ENCODE measurements around the gene CBX7.

Gene CBX7

GRCh38 chr22:39150848-39151215, 1.6 kb downstream of the CBX7 start:
- H3K9me3 ChIP-seq (ENCODE audit: control insufficient read depth, low read depth, low read length) = no peaks in the 10 kb centered on the region
- peaks cover 8% of the 10 kb centered on the region for H3K4me1 ChIP-seq (ENCODE audit: control insufficient read depth, low read depth, low read length)
- H3K4me3 ChIP-seq (ENCODE audit: low read length) = no peak overlapping the region
- H3K36me3 ChIP-seq (ENCODE audit: control insufficient read depth, low read depth, low read length) = no peaks in the 10 kb centered on the region
- no peak overlapping the region for H3K27ac ChIP-seq (ENCODE audit: low read length)
- H3K9ac ChIP-seq (ENCODE audit: low read length) = no peak overlapping the region
- H3K27me3 ChIP-seq (ENCODE audit: control insufficient read depth, insufficient read depth, low read length) = peaks cover 28% of the 10 kb centered on the region

GRCh38 chr22:39149915-39150847, 2.3 kb downstream of the CBX7 start:
- Histone ChIP-seq H3K9ac (ENCODE audit: low read length) (no peak overlapping the region), H3K27ac (ENCODE audit: low read length) (no peak overlapping the region), H3K4me3 (ENCODE audit: low read length) (no peak overlapping the region), H3K36me3 (ENCODE audit: control insufficient read depth, low read depth, low read length) (no peaks in the 10 kb centered on the region), H3K27me3 (ENCODE audit: control insufficient read depth, insufficient read depth, low read length) (peaks cover 24% of the 10 kb centered on the region), H3K9me3 (ENCODE audit: control insufficient read depth, low read depth, low read length) (no peaks in the 10 kb centered on the region), H3K4me1 (ENCODE audit: control insufficient read depth, low read depth, low read length) (peaks cover 8% of the 10 kb centered on the region)

- no peaks in the 10 kb centered on the region for H3K9me3 ChIP-seq (ENCODE audit: control insufficient read depth, low read depth, low read length)
- no peaks in the 10 kb centered on the region for H3K36me3 ChIP-seq (ENCODE audit: control insufficient read depth, low read depth, low read length)
- peaks cover 21% of the 10 kb centered on the region for H3K27me3 ChIP-seq (ENCODE audit: control insufficient read depth, insufficient read depth, low read length)
- no peak overlapping the region for H3K27ac ChIP-seq (ENCODE audit: low read length)
- H3K9ac ChIP-seq (ENCODE audit: low read length) = no peak overlapping the region
- peaks cover 15% of the 10 kb centered on the region for H3K4me1 ChIP-seq (ENCODE audit: control insufficient read depth, low read depth, low read length)
- no peak overlapping the region for H3K4me3 ChIP-seq (ENCODE audit: low read length)
These were observed 3.5 kb downstream of the CBX7 start for GRCh38 chr22:39148727-39149535.

DNA sequence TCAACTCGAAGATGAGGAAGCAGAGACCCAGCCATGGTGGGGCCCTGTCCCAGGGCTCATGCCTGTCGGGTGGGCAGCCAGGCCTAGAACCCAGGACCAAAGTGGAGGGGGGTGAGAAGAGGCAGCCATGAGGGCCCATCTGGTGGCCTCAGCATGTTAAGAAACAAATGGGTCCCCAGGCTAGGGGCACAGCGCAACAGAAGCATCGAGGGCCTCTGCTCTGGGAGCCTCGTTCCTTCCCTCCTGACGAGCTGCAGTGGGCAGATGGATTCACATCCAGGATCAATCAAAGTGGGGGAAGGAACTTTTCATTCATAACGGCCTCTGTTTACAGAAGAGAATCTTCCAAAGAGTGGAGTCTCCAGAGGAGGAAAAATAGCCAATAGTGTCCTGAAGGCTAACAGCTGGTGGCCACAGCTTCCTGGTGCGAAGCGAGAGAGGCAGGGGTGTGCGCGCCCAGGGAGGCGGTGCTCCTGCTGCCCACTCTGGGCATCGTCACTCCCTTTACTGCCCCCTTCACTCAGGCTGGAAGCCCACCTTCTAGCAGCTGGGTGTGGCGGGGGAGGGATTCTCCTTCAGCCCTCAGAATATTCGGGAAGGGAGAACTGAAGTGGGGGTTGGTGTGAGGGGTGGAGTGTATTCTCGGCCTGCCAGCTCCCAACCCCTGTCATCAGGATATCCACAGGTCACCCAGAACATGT, 4.3 kb downstream of the CBX7 start:
- no peaks in the 10 kb centered on the region for H3K36me3 ChIP-seq (ENCODE audit: control insufficient read depth, low read depth, low read length)
- H3K4me1 ChIP-seq (ENCODE audit: control insufficient read depth, low read depth, low read length) = peaks cover 19% of the 10 kb centered on the region
- no peak overlapping the region for H3K4me3 ChIP-seq (ENCODE audit: low read length)
- H3K9ac ChIP-seq (ENCODE audit: low read length) = no peak overlapping the region
- no peak overlapping the region for H3K27ac ChIP-seq (ENCODE audit: low read length)
- H3K9me3 ChIP-seq (ENCODE audit: control insufficient read depth, low read depth, low read length) = no peaks in the 10 kb centered on the region
- H3K27me3 ChIP-seq (ENCODE audit: control insufficient read depth, insufficient read depth, low read length) = peaks cover 19% of the 10 kb centered on the region

DNA sequence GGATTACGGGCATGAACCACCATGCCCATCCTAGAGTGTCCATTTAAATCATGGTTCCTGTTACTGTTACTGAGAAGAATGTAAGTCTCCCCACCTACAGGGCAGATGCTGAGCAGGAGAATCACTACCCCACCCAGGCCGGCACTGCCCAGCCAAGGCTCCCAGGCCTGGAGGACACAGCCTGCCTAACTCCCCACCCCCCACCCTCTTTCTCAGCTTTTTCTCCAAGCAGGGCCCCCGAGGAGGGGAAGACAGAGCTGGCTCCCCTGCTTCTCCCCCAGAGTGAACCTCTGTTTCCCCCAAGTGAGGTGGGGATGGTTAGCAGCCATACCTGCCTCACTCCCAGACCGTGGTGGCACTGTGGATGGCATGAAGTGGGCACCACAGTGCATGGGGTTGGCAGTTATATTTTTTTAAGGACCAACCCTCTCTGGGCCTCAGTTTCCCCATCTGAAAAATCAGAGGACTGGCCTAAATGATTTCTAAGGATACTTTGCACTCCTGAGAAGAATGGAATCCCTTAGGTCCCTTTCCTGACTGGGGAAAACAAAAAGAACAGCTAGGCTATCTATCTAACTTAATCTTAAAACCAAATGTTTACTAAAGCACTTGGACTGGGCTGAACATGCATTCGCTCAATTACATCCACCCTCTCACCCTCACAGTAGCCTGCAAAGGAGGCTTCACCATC, 5.0 kb downstream of the CBX7 start:
- Histone ChIP-seq H3K9me3 (ENCODE audit: control insufficient read depth, low read depth, low read length) (no peaks in the 10 kb centered on the region), H3K27ac (ENCODE audit: low read length) (no peak overlapping the region), H3K9ac (ENCODE audit: low read length) (no peak overlapping the region)

DNA sequence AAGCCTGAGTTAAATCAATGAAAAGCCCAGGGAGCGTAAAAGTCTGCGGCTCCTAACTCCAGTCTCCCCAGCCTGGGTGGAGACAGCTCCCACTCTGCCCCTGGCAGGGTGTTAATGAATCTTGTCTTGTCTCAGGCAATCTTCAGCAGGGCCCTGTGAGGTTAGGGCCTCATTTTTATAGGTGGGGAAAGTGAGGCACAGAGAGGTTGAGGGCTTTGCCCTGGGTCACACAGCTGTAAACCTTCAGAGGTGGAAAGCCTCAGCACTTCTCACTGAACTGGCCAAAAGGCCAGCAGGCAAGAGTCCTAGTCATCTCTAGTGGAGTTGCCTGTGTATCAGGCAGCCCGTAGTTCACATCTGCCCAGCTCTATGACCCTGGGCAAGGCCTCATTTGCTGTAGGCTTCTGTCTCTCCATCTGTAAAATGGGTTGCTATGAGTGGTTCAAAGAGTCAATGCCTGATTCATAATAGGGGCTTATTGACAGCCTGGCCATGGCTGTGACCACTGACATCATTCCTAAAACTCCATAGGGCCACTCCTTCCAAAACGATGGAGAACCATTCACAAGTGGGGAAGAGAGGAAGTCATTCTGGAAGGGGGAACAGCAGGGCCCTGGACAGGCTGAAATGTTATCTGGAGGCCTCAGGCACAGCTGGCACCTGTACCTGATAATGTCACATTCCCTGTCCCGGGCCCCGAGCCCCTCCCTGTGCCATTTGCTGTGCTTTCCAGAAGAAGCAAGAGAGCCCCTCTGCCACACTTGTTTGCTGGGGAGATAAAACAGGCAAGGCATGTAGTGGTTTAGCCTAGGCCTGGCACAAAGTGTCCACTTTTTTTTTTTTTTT, 6.0 kb downstream of the CBX7 start:
- H3K4me3 ChIP-seq (ENCODE audit: low read length) = peak overlapping the region; percentile 37
- H3K9ac ChIP-seq (ENCODE audit: low read length) = no peak overlapping the region
- H3K36me3 ChIP-seq (ENCODE audit: control insufficient read depth, low read depth, low read length) = no peaks in the 10 kb centered on the region
- peaks cover 15% of the 10 kb centered on the region for H3K27me3 ChIP-seq (ENCODE audit: control insufficient read depth, insufficient read depth, low read length)
- H3K27ac ChIP-seq (ENCODE audit: low read length) = no peak overlapping the region
- H3K4me1 ChIP-seq (ENCODE audit: control insufficient read depth, low read depth, low read length) = peaks cover 19% of the 10 kb centered on the region
- no peaks in the 10 kb centered on the region for H3K9me3 ChIP-seq (ENCODE audit: control insufficient read depth, low read depth, low read length)

More for the DNA sequence above, 5.0 kb downstream of the CBX7 start:
- no peak overlapping the region for H3K4me3 ChIP-seq (ENCODE audit: low read length)
- peaks cover 15% of the 10 kb centered on the region for H3K27me3 ChIP-seq (ENCODE audit: control insufficient read depth, insufficient read depth, low read length)
- no peaks in the 10 kb centered on the region for H3K36me3 ChIP-seq (ENCODE audit: control insufficient read depth, low read depth, low read length)
- H3K4me1 ChIP-seq (ENCODE audit: control insufficient read depth, low read depth, low read length) = peaks cover 19% of the 10 kb centered on the region

DNA sequence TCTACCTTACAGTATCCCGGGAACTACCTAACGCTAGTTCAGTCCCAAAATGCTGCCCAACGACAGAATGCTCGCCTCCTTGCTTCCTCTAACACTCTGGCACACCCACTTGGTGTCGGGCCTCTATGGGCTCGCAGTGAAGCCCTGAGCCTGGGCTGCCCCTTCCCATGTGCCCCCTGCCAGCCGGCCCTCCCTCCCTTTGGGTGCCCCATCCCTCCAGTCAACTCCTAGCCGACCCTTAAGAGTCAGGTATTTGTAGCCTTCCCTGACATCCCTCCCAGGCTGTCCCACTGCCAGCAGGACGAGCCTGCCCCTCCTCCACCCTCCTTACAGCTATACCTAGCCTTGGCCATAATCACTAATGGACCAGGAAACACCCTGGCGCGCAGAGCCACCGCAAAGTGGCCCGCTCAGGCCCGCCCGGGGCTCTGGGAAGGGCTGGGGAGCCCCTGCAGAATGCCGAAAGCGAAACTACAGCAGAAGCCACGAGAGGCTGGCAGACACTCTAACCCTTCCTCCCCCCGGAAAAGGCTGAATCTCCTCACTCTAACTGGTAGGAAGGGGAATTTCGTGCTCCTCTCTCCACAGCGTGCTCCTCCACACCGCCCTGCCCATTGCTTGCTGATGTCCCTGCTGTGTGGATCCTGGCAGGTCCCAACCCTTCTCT, 8.2 kb downstream of the CBX7 start:
- H3K4me1 ChIP-seq (ENCODE audit: control insufficient read depth, low read depth, low read length) = peaks cover 19% of the 10 kb centered on the region
- no peaks in the 10 kb centered on the region for H3K9me3 ChIP-seq (ENCODE audit: control insufficient read depth, low read depth, low read length)
- no peaks in the 10 kb centered on the region for H3K36me3 ChIP-seq (ENCODE audit: control insufficient read depth, low read depth, low read length)
- H3K4me3 ChIP-seq (ENCODE audit: low read length) = peak overlapping the region; percentile 84
- H3K27me3 ChIP-seq (ENCODE audit: control insufficient read depth, insufficient read depth, low read length) = peaks cover 15% of the 10 kb centered on the region
- H3K27ac ChIP-seq (ENCODE audit: low read length) = no peak overlapping the region
- no peak overlapping the region for H3K9ac ChIP-seq (ENCODE audit: low read length)

DNA sequence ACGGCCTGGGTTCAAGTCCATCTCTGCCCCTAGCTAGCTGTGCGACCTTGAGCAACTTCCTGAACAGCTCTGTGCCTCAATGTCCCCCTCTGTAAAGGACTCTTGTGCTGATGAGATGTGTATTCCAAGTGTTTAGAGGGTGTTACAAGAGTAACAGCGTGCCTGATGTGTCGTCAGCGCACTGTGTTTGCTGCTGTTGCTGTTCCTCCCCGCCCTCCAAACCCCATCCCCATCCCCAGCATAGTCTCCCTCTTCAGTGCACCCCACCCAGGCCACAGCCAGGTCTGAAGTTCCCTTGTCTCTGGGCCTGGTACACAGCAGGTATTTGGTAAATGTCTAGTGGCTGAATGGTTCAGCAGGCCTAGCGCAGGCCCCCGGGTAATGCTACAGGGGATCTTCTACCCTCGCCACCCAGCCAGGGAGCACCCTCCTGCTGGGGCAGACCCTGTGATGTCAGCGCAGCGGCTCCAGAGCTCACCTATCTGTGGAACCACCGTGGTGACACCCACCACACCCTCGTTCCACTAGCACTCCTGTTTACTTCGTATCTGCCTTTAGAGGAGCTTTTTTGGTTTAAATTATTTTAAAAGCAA, 10.3 kb downstream of the CBX7 start:
- H3K9ac ChIP-seq (ENCODE audit: low read length) = no peak overlapping the region
- H3K9me3 ChIP-seq (ENCODE audit: control insufficient read depth, low read depth, low read length) = no peaks in the 10 kb centered on the region
- peaks cover 15% of the 10 kb centered on the region for H3K27me3 ChIP-seq (ENCODE audit: control insufficient read depth, insufficient read depth, low read length)
- no peak overlapping the region for H3K27ac ChIP-seq (ENCODE audit: low read length)
- H3K4me3 ChIP-seq (ENCODE audit: low read length) = no peak overlapping the region
- no peaks in the 10 kb centered on the region for H3K36me3 ChIP-seq (ENCODE audit: control insufficient read depth, low read depth, low read length)
- H3K4me1 ChIP-seq (ENCODE audit: control insufficient read depth, low read depth, low read length) = peaks cover 10% of the 10 kb centered on the region

GRCh38 chr22:39139933-39140332, 12.5 kb downstream of the CBX7 start:
- no peaks in the 10 kb centered on the region for H3K9me3 ChIP-seq (ENCODE audit: control insufficient read depth, low read depth, low read length)
- H3K4me1 ChIP-seq (ENCODE audit: control insufficient read depth, low read depth, low read length) = peaks cover 10% of the 10 kb centered on the region
- H3K9ac ChIP-seq (ENCODE audit: low read length) = no peak overlapping the region
- no peak overlapping the region for H3K4me3 ChIP-seq (ENCODE audit: low read length)
- H3K27me3 ChIP-seq (ENCODE audit: control insufficient read depth, insufficient read depth, low read length) = peaks cover 15% of the 10 kb centered on the region
- H3K27ac ChIP-seq (ENCODE audit: low read length) = no peak overlapping the region
- H3K36me3 ChIP-seq (ENCODE audit: control insufficient read depth, low read depth, low read length) = no peaks in the 10 kb centered on the region

All from iPS-18a (cell line).